EL (cell line): ENCODE data around the gene NR5A2.

ENCODE experiments used
- DNase-seq: peaks from one replicate; pipeline ENCODE4 v3.0.0-alpha.2; 2016

Gene NR5A2

GRCh38 chr1:200027264-200027823 lies at the start of gene NR5A2:
TSS of gene NR5A2 (plus strand) at chr1:200027710. CDS start at chr1:200027848, 138 bp downstream.
- no peak for DNase-seq

- DNase-seq = no peak
Measured at GRCh38 chr1:199978408-199978940, 49.0 kb upstream of the NR5A2 start.

GRCh38 chr1:199979071-199979470 lies 48.4 kb upstream of the NR5A2 start:
- DNase-seq = no peak

- no peak for DNase-seq
Measured at GRCh38 chr1:199981584-199981983, 45.9 kb upstream of the NR5A2 start.

GRCh38 chr1:199982606-199983005 lies 44.9 kb upstream of the NR5A2 start:
- no peak for DNase-seq

GRCh38 chr1:199983531-199983930 lies 44.0 kb upstream of the NR5A2 start:
- no peak for DNase-seq

- no peak for DNase-seq
Measured at GRCh38 chr1:199995096-199995685, 32.3 kb upstream of the NR5A2 start.

GRCh38 chr1:200005165-200005564 lies 22.3 kb upstream of the NR5A2 start:
- peak; percentile 58 for DNase-seq

GRCh38 chr1:200006711-200007110 lies 20.8 kb upstream of the NR5A2 start:
- no peak for DNase-seq

GRCh38 chr1:200015811-200016210 lies 11.7 kb upstream of the NR5A2 start:
- no peak for DNase-seq

- no peak for DNase-seq
Measured at GRCh38 chr1:200021577-200022238, 5.8 kb upstream of the NR5A2 start.

GRCh38 chr1:200022239-200022804 lies 5.2 kb upstream of the NR5A2 start:
- no peak for DNase-seq

- no peak for DNase-seq
Measured at GRCh38 chr1:200028586-200029034, 1.1 kb downstream of the NR5A2 start.

GRCh38 chr1:200029035-200029821 lies 1.7 kb downstream of the NR5A2 start:
- peak; percentile 55 for DNase-seq

GRCh38 chr1:200029822-200030152 lies 2.3 kb downstream of the NR5A2 start:
- no peak for DNase-seq

- no peak for DNase-seq
Measured at GRCh38 chr1:200030791-200031190, 3.3 kb downstream of the NR5A2 start.

- DNase-seq = no peak
Measured at GRCh38 chr1:200033511-200034261, 6.2 kb downstream of the NR5A2 start.

- DNase-seq = no peak
Measured at GRCh38 chr1:200034262-200034557, 6.7 kb downstream of the NR5A2 start.

GRCh38 chr1:200034761-200035396 lies 7.4 kb downstream of the NR5A2 start:
- DNase-seq = peak; percentile 44

GRCh38 chr1:200035397-200035955 lies 8.0 kb downstream of the NR5A2 start:
- no peak for DNase-seq

- no peak for DNase-seq
Measured at GRCh38 chr1:200035956-200036618, 8.6 kb downstream of the NR5A2 start.
